ENCODE data around the gene GUCD1. TPM values are rescaled to one million over a fixed set of nuclear protein-coding genes. Genes with fewer than 3 reads are reported as not detected.

The GUCD1 gene
- total and polyA plus RNA-seq, 5 donors, result 124 to 161 (median 136) TPM

GRCh38 chr22:24519496-24519895 lies 35.4 kb downstream of the GUCD1 start:
- 78% methylated on average over 5 of the region's 5 CpGs for WGBS
- DNase-seq, result no peak
- Histone ChIP-seq H3K27ac (ENCODE audit: low read length) (no peak overlapping the region), H3K9me3 (ENCODE audit: control insufficient read depth, low read length) (no peaks in the 10 kb centered on the region), H3K4me3 (ENCODE audit: low read length) (no peak overlapping the region), H3K27me3 (ENCODE audit: control insufficient read depth, insufficient read depth) (no peaks in the 10 kb centered on the region), H3K4me1 (ENCODE audit: control insufficient read depth, insufficient read depth, low read length) (peaks cover 2% of the 10 kb centered on the region)
- ATAC-seq, result no peak
- intact Hi-C loops (cut with DNase I), result loop anchor here in 3 of 4 donors (5.0 to 10.0 kb wide), 3 partner anchors 92 to 97 kb away; partner anchors contain the start of gene ADORA2A (in 2 of the 3)

- intact Hi-C loops (cut with DNase I), result loop anchor here in 3 of 4 donors (5.0 to 10.0 kb wide), 3 partner anchors 92 to 97 kb away; partner anchors contain the start of gene ADORA2A (in 2 of the 3)
- peaks cover 2% of the 10 kb centered on the region for H3K4me1 ChIP-seq (ENCODE audit: control insufficient read depth, insufficient read depth, low read length)
- no peaks in the 10 kb centered on the region for H3K27me3 ChIP-seq (ENCODE audit: control insufficient read depth, insufficient read depth)
- DNase-seq (no peak), ATAC-seq (no peak)
- WGBS, result 69% methylated on average over 9 of the region's 9 CpGs
- no peaks in the 10 kb centered on the region for H3K9me3 ChIP-seq (ENCODE audit: control insufficient read depth, low read length)
- no peak overlapping the region for H3K4me3 ChIP-seq (ENCODE audit: low read length)
- no peak overlapping the region for H3K27ac ChIP-seq (ENCODE audit: low read length)
Observed at GRCh38 chr22:24518771-24519485, 36.0 kb downstream of the GUCD1 start.

- Histone ChIP-seq H3K9me3 (ENCODE audit: control insufficient read depth, low read length) (no peaks in the 10 kb centered on the region), H3K27ac (ENCODE audit: low read length) (no peak overlapping the region), H3K4me1 (ENCODE audit: control insufficient read depth, insufficient read depth, low read length) (no peaks in the 10 kb centered on the region), H3K27me3 (ENCODE audit: control insufficient read depth, insufficient read depth) (no peaks in the 10 kb centered on the region), H3K4me3 (ENCODE audit: low read length) (no peak overlapping the region)
- ATAC-seq (no peak), DNase-seq (no peak)
- 92% methylated on average over 3 of the region's 3 CpGs for WGBS
- intact Hi-C loops (cut with DNase I), result loop anchor here in 3 of 4 donors (5.0 to 10.0 kb wide), 3 partner anchors 91 to 96 kb away; partner anchors contain the start of gene ADORA2A (in 2 of the 3)
Observed at GRCh38 chr22:24518228-24518627, 36.7 kb downstream of the GUCD1 start.

- H3K27me3 ChIP-seq (ENCODE audit: control insufficient read depth, insufficient read depth), result no peaks in the 10 kb centered on the region
- ATAC-seq (no peak), DNase-seq (no peak)
- no peak overlapping the region for H3K27ac ChIP-seq (ENCODE audit: low read length)
- H3K4me3 ChIP-seq (ENCODE audit: low read length), result no peak overlapping the region
- no peaks in the 10 kb centered on the region for H3K4me1 ChIP-seq (ENCODE audit: control insufficient read depth, insufficient read depth, low read length)
- intact Hi-C loops (cut with DNase I), result loop anchor here in 3 of 4 donors (5.0 to 10.0 kb wide), 3 partner anchors 90 to 95 kb away; partner anchors contain the start of gene ADORA2A (in 2 of the 3)
- 90% methylated on average over 2 of the region's 2 CpGs for WGBS
- no peaks in the 10 kb centered on the region for H3K9me3 ChIP-seq (ENCODE audit: control insufficient read depth, low read length)
Observed at GRCh38 chr22:24517446-24517845, 37.5 kb downstream of the GUCD1 start.

- ATAC-seq (no peak), DNase-seq (no peak)
- no peak overlapping the region for H3K4me3 ChIP-seq (ENCODE audit: low read length)
- H3K27me3 ChIP-seq (ENCODE audit: control insufficient read depth, insufficient read depth), result no peaks in the 10 kb centered on the region
- peaks cover 2% of the 10 kb centered on the region for H3K4me1 ChIP-seq (ENCODE audit: control insufficient read depth, insufficient read depth, low read length)
- no peaks in the 10 kb centered on the region for H3K9me3 ChIP-seq (ENCODE audit: control insufficient read depth, low read length)
- H3K27ac ChIP-seq (ENCODE audit: low read length), result no peak overlapping the region
- intact Hi-C loops (cut with DNase I), result loop anchor here in 3 of 4 donors (5.0 to 10.0 kb wide), 3 partner anchors 89 to 94 kb away; partner anchors contain the start of gene ADORA2A (in 2 of the 3)
- WGBS, result 32% methylated on average over 3 of the region's 3 CpGs
Observed at GRCh38 chr22:24516301-24516737, 38.6 kb downstream of the GUCD1 start.

- intact Hi-C loops (cut with DNase I), result loop anchor here in 3 of 4 donors (5.0 to 10.0 kb wide), 3 partner anchors 88 to 93 kb away; partner anchors contain the start of gene ADORA2A (in 2 of the 3)
- Histone ChIP-seq H3K27ac (ENCODE audit: low read length) (no peak overlapping the region), H3K27me3 (ENCODE audit: control insufficient read depth, insufficient read depth) (no peaks in the 10 kb centered on the region), H3K4me1 (ENCODE audit: control insufficient read depth, insufficient read depth, low read length) (peaks cover 9% of the 10 kb centered on the region), H3K4me3 (ENCODE audit: low read length) (no peak overlapping the region), H3K9me3 (ENCODE audit: control insufficient read depth, low read length) (no peaks in the 10 kb centered on the region)
- ATAC-seq (no peak), DNase-seq (no peak)
- 95% methylated on average over 8 of the region's 8 CpGs for WGBS
Observed at GRCh38 chr22:24515027-24515338, 40.0 kb downstream of the GUCD1 start.

GRCh38 chr22:24514241-24515026 lies 40.5 kb downstream of the GUCD1 start:
- Histone ChIP-seq H3K4me1 (ENCODE audit: control insufficient read depth, insufficient read depth, low read length) (peaks cover 9% of the 10 kb centered on the region), H3K4me3 (ENCODE audit: low read length) (no peak overlapping the region), H3K27ac (ENCODE audit: low read length) (no peak overlapping the region), H3K27me3 (ENCODE audit: control insufficient read depth, insufficient read depth) (no peaks in the 10 kb centered on the region), H3K9me3 (ENCODE audit: control insufficient read depth, low read length) (no peaks in the 10 kb centered on the region)
- ATAC-seq (no peak), DNase-seq (no peak)
- WGBS, result 69% methylated on average over 14 of the region's 14 CpGs
- intact Hi-C loops (cut with DNase I), result loop anchor here in 3 of 4 donors (5.0 to 10.0 kb wide), 3 partner anchors 87 to 92 kb away; partner anchors contain the start of gene ADORA2A (in 2 of the 3)

- no peak overlapping the region for H3K4me3 ChIP-seq (ENCODE audit: low read length)
- H3K4me1 ChIP-seq (ENCODE audit: control insufficient read depth, insufficient read depth, low read length), result peaks cover 9% of the 10 kb centered on the region
- WGBS, result 94% methylated on average over 9 of the region's 9 CpGs
- DNase-seq (no peak), ATAC-seq (no peak)
- intact Hi-C loops (cut with DNase I), result loop anchor here in 1 of 4 donors (10.0 kb wide), 1 partner anchor 89 kb away; the partner anchor contains the start of gene ADORA2A
- H3K9me3 ChIP-seq (ENCODE audit: control insufficient read depth, low read length), result no peaks in the 10 kb centered on the region
- H3K27me3 ChIP-seq (ENCODE audit: control insufficient read depth, insufficient read depth), result no peaks in the 10 kb centered on the region
- no peak overlapping the region for H3K27ac ChIP-seq (ENCODE audit: low read length)
Observed at GRCh38 chr22:24513378-24514240, 41.3 kb downstream of the GUCD1 start.

- intact Hi-C loops (cut with DNase I), result loop anchor here in 1 of 4 donors (10.0 kb wide), 1 partner anchor 87 kb away; the partner anchor contains the start of gene ADORA2A
- H3K27me3 ChIP-seq (ENCODE audit: control insufficient read depth, insufficient read depth), result no peaks in the 10 kb centered on the region
- peaks cover 9% of the 10 kb centered on the region for H3K4me1 ChIP-seq (ENCODE audit: control insufficient read depth, insufficient read depth, low read length)
- peak in 1 of 3 donors; percentile 49 for DNase-seq
- peak; percentile 48 to 57 for ATAC-seq
- H3K27ac ChIP-seq (ENCODE audit: low read length), result no peak overlapping the region
- no peaks in the 10 kb centered on the region for H3K9me3 ChIP-seq (ENCODE audit: control insufficient read depth, low read length)
- WGBS, result 25% methylated on average over 3 of the region's 3 CpGs
- no peak overlapping the region for H3K4me3 ChIP-seq (ENCODE audit: low read length)
Observed at GRCh38 chr22:24512043-24512442, 42.9 kb downstream of the GUCD1 start.
